CD8-positive, alpha-beta memory T cell (primary cell): ENCODE results near the gene SLC44A5. TPM values are rescaled to one million over a fixed set of nuclear protein-coding genes. Genes with fewer than 3 reads are reported as not detected.
"Not testable (repeated sequence)": the region's sequence is repeated elsewhere in the genome, so short reads cannot be mapped to it uniquely, and the experiment has no call there.

Experiments
- CTCF ChIA-PET: fragments of 350-600 bp; sonication (Branson Sonifier 250); formaldehyde crosslinking; loops from one replicate; lab custom pipeline; 2021; ENCODE audit warnings: antibody characterized with exemption; lab: Charles Lee
- POLR2A ChIA-PET: fragments of 350-600 bp; sonication (Branson Sonifier 250); formaldehyde crosslinking; loops from one replicate; lab custom pipeline; 2021; ENCODE audit warnings: antibody characterized with exemption; lab: Charles Lee
- DNase-seq, 5 donors: peaks; one replicate each; pipeline versions ENCODE4 v3.0.0 to v3.0.0-alpha.2; 2020 to 2022; ENCODE audit warnings: mixed read lengths in 1 of 5
- H3K27ac ChIP-seq: one replicate; pipeline ENCODE4 v1.7.0; 2013; ENCODE audit warnings: low read depth, mild to moderate bottlenecking, low read length, moderate library complexity
- H3K27me3 ChIP-seq: 2 replicates; pipeline ENCODE4 v1.7.0; 2013; ENCODE audit warnings: low read length, mild to moderate bottlenecking; ENCODE audit not compliant: insufficient read depth, poor library complexity, severe bottlenecking
- H3K36me3 ChIP-seq: 2 replicates; pipeline ENCODE4 v1.7.0; 2013; ENCODE audit warnings: mild to moderate bottlenecking, low read length, moderate library complexity; ENCODE audit not compliant: insufficient read depth
- H3K4me1 ChIP-seq: 2 replicates; pipeline ENCODE4 v1.7.0; 2013; ENCODE audit warnings: mild to moderate bottlenecking, low read length, moderate library complexity; ENCODE audit not compliant: insufficient read depth
- H3K4me3 ChIP-seq: 2 replicates; pipeline ENCODE4 v1.7.0; 2013; ENCODE audit warnings: mild to moderate bottlenecking, low read length
- H3K9me3 ChIP-seq: 2 replicates; pipeline ENCODE4 v1.7.0; 2013; ENCODE audit warnings: mild to moderate bottlenecking, low read length
- H3K27ac Mint-ChIP-seq, 8 donors: one replicate each; pipeline ENCODE4 v1.8.0; 2020 to 2021; ENCODE audit warnings: mixed read lengths in 8 of 8, mild to moderate bottlenecking in 6 of 8, inconsistent platforms in 3 of 8, moderate library complexity in 3 of 8
- H3K27me3 Mint-ChIP-seq, 2 donors: one replicate each; pipeline ENCODE4 v1.8.0; 2020 to 2021; ENCODE audit warnings: mixed read lengths in 2 of 2, mild to moderate bottlenecking in 1 of 2, moderate library complexity in 1 of 2
- H3K36me3 Mint-ChIP-seq, 3 donors: one replicate each; pipeline ENCODE4 v1.8.0; 2020 to 2021; ENCODE audit warnings: mixed read lengths in 3 of 3, inconsistent platforms in 1 of 3, mild to moderate bottlenecking in 1 of 3
- H3K4me1 Mint-ChIP-seq, 3 donors: one replicate each; pipeline ENCODE4 v1.8.0; 2020 to 2021; ENCODE audit warnings: mixed read lengths in 3 of 3, inconsistent platforms in 1 of 3, mild to moderate bottlenecking in 1 of 3
- H3K4me3 Mint-ChIP-seq, 7 donors: one replicate each; pipeline ENCODE4 v1.8.0; 2020 to 2021; ENCODE audit warnings: mixed read lengths in 7 of 7, mild to moderate bottlenecking in 6 of 7, moderate library complexity in 4 of 7, inconsistent platforms in 2 of 7
- H3K9me3 Mint-ChIP-seq, 5 donors: one replicate each; pipeline ENCODE4 v1.8.0; 2020 to 2022; ENCODE audit warnings: mixed read lengths in 5 of 5, mild to moderate bottlenecking in 3 of 5, moderate library complexity in 2 of 5, inconsistent platforms in 1 of 5
- polyA plus RNA-seq: library from polyadenylated mRNA; unstranded; fragments of 300-500 nt; fragmentation: Illumina TruSeq; gene quantifications from one replicate; pipeline ENCODE4 v1.2.3, GENCODE V29; 2021
- total RNA-seq, 2 experiments: library from RNA; stranded (reverse); gene quantifications; one replicate each; pipeline ENCODE4 v1.2.3, GENCODE V29; 2021

The SLC44A5 gene
- total and polyA plus RNA-seq, 3 experiments from 2014 or later = 0.24 to 0.53 (median 0.29) TPM

- no peak overlapping the region for H3K27ac ChIP-seq
- H3K4me3 ChIP-seq = no peak overlapping the region
- no peaks in the 10 kb centered on the region for H3K27me3 ChIP-seq
- Mint-ChIP-seq H3K4me1 (no peaks in the 10 kb centered on the region), H3K9me3 (no peaks in the 10 kb centered on the region), H3K4me3 (no peak overlapping the region), H3K36me3 (no peaks in the 10 kb centered on the region), H3K27ac (no peak overlapping the region), H3K27me3 (no peaks in the 10 kb centered on the region)
- no peak for DNase-seq
- no peaks in the 10 kb centered on the region for H3K9me3 ChIP-seq
- ChIA-PET CTCF (no interaction called here), POLR2A (no interaction called here)
- H3K36me3 ChIP-seq = no peaks in the 10 kb centered on the region
- H3K4me1 ChIP-seq = no peaks in the 10 kb centered on the region
Measured at GRCh38 chr1:75203415-75204277, 407.3 kb downstream of the SLC44A5 start.

GRCh38 chr1:75202751-75203150, 408.2 kb downstream of the SLC44A5 start:
- Histone ChIP-seq H3K27ac (no peak overlapping the region), H3K36me3 (no peaks in the 10 kb centered on the region), H3K9me3 (no peaks in the 10 kb centered on the region), H3K27me3 (no peaks in the 10 kb centered on the region), H3K4me3 (no peak overlapping the region), H3K4me1 (no peaks in the 10 kb centered on the region)
- H3K4me3 Mint-ChIP-seq = no peak overlapping the region
- CTCF ChIA-PET = no interaction called here
- H3K4me1 Mint-ChIP-seq = no peaks in the 10 kb centered on the region
- no peaks in the 10 kb centered on the region for H3K27me3 Mint-ChIP-seq
- DNase-seq = no peak
- no peaks in the 10 kb centered on the region for H3K36me3 Mint-ChIP-seq
- peaks cover 0 to 2% (median 0%) of the 10 kb centered on the region in 5 donors for H3K9me3 Mint-ChIP-seq
- POLR2A ChIA-PET = no interaction called here
- H3K27ac Mint-ChIP-seq = no peak overlapping the region

DNA sequence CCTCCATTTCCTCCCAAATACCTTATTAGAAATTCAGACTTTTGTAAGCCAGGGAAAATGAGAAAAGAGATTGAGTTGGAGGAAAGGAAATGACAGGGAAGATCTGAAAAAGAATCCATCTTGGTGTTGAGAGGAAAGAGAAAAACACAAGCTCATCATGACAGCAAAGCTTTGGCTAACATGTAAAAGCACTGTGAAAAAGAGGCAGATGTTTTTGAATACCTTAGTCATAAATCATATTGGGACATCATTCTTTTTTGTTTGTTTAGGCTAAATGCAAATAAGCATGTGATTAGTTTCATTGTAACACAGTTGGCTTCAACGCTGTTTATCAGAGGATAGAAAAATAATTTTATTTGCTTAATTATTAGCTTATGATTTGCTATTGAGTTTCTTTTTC, 412.2 kb downstream of the SLC44A5 start:
- POLR2A ChIA-PET = no interaction called here
- CTCF ChIA-PET = no interaction called here
- no peaks in the 10 kb centered on the region for H3K27me3 ChIP-seq
- Mint-ChIP-seq H3K4me1 (no peaks in the 10 kb centered on the region), H3K36me3 (no peaks in the 10 kb centered on the region), H3K27me3 (peaks cover 0 to 3% of the 10 kb centered on the region in 2 donors), H3K27ac (no peak overlapping the region), H3K4me3 (no peak overlapping the region), H3K9me3 (peaks cover 0 to 2% (median 0%) of the 10 kb centered on the region in 5 donors)
- H3K4me3 ChIP-seq = no peak overlapping the region
- H3K27ac ChIP-seq = no peak overlapping the region
- no peaks in the 10 kb centered on the region for H3K4me1 ChIP-seq
- H3K36me3 ChIP-seq = no peaks in the 10 kb centered on the region
- no peak for DNase-seq
- H3K9me3 ChIP-seq = no peaks in the 10 kb centered on the region

- H3K4me1 Mint-ChIP-seq = no peaks in the 10 kb centered on the region
- ChIA-PET CTCF (no interaction called here), POLR2A (no interaction called here)
- Histone ChIP-seq H3K27me3 (no peaks in the 10 kb centered on the region), H3K36me3 (no peaks in the 10 kb centered on the region), H3K9me3 (no peaks in the 10 kb centered on the region), H3K27ac (no peak overlapping the region), H3K4me1 (no peaks in the 10 kb centered on the region), H3K4me3 (no peak overlapping the region)
- DNase-seq = no peak
- H3K27ac Mint-ChIP-seq = no peak overlapping the region
- peaks cover 0 to 2% (median 0%) of the 10 kb centered on the region in 5 donors for H3K9me3 Mint-ChIP-seq
- H3K36me3 Mint-ChIP-seq = no peaks in the 10 kb centered on the region
- H3K27me3 Mint-ChIP-seq = peaks cover 0 to 3% of the 10 kb centered on the region in 2 donors
- H3K4me3 Mint-ChIP-seq = no peak overlapping the region
Measured at GRCh38 chr1:75198163-75198562, 412.8 kb downstream of the SLC44A5 start.

DNA sequence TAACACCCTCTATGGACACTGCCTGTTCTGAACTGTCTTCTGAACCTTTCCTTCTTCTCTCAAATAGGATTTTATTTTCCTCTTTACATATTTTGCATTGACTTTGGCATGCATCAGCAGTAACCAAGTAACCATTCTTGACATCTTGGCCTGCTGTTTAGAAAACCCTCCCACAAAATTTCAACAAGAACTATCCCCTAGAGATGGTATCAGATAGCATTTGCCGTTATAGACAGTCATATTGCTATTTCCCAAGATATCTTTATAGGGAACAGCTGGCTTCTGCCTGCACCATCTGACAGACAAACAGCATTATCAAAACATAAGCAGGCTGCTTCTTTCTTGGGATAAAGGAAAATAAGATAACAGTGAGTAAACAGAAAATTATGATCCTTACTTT, 422.0 kb downstream of the SLC44A5 start:
- Mint-ChIP-seq H3K9me3 (peaks cover 0 to 16% (median 1%) of the 10 kb centered on the region in 5 donors), H3K36me3 (no peaks in the 10 kb centered on the region), H3K27ac (no peak overlapping the region), H3K4me3 (no peak overlapping the region), H3K4me1 (no peaks in the 10 kb centered on the region), H3K27me3 (peaks cover 0 to 4% of the 10 kb centered on the region in 2 donors)
- H3K4me1 ChIP-seq = no peaks in the 10 kb centered on the region
- no peak overlapping the region for H3K4me3 ChIP-seq
- H3K27ac ChIP-seq = no peak overlapping the region
- ChIA-PET POLR2A (no interaction called here), CTCF (no interaction called here)
- H3K36me3 ChIP-seq = no peaks in the 10 kb centered on the region
- no peak for DNase-seq
- no peaks in the 10 kb centered on the region for H3K27me3 ChIP-seq
- H3K9me3 ChIP-seq = no peaks in the 10 kb centered on the region

DNA sequence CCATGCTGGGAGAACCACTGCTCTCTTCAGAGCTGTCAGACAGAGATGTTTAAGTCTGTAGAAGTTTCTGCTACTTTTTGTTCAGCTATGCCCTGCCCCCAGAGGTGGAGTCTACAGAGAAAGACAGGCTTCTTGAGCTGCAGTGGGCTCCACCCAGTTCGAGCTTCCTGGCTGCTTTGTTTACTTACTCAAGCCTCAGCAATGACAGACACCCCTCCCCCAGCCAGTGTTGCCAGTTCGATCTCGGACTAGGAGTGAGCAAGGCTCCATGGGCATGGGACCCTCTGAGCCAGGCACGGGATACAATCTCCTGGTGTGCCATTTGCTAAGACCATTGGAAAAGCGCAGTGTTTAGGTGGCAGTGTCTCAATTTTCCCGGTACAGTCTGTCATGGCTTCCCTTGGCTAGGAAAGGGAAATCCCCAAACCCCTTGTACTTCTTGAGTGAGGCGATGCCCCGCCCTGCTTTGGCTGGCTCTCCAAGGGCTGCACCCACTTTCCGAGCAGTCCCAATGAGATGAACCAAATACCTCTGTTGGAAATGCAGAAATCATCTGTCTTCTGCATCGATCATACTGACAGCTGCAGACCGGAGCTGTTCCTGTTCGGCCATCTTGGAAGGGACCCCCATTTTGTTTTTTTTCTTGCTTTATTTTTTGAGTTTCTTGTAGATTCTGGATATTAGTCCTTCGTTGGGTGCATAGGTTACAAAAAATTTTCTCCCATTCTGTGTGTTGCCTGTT, 429.5 kb downstream of the SLC44A5 start:
- peaks cover 5 to 42% (median 20%) of the 10 kb centered on the region in 5 donors for H3K9me3 Mint-ChIP-seq
- H3K4me1 Mint-ChIP-seq, POLR2A ChIA-PET: not testable (repeated sequence)

GRCh38 chr1:75174031-75174760, 436.7 kb downstream of the SLC44A5 start:
- no peaks in the 10 kb centered on the region for H3K9me3 ChIP-seq
- H3K4me1 ChIP-seq = no peaks in the 10 kb centered on the region
- H3K27ac ChIP-seq = no peak overlapping the region
- Mint-ChIP-seq H3K4me3 (no peak overlapping the region), H3K36me3 (peaks cover 0 to 1% (median 0%) of the 10 kb centered on the region in 3 donors), H3K27ac (no peak overlapping the region), H3K4me1 (no peaks in the 10 kb centered on the region), H3K9me3 (peaks cover 0 to 26% (median 14%) of the 10 kb centered on the region in 5 donors), H3K27me3 (no peaks in the 10 kb centered on the region)
- CTCF ChIA-PET = no interaction called here
- no peaks in the 10 kb centered on the region for H3K36me3 ChIP-seq
- POLR2A ChIA-PET = no interaction called here
- no peaks in the 10 kb centered on the region for H3K27me3 ChIP-seq
- no peak overlapping the region for H3K4me3 ChIP-seq
- DNase-seq = no peak

More for the DNA sequence above, 429.5 kb downstream of the SLC44A5 start:
- DNase-seq, H3K4me3 ChIP-seq, CTCF ChIA-PET, H3K27me3 Mint-ChIP-seq, H3K36me3 ChIP-seq, H3K27ac ChIP-seq, H3K4me3 Mint-ChIP-seq, H3K9me3 ChIP-seq, H3K27ac Mint-ChIP-seq, H3K36me3 Mint-ChIP-seq, H3K4me1 ChIP-seq, H3K27me3 ChIP-seq: not testable (repeated sequence)

GRCh38 chr1:75172556-75172955, 438.4 kb downstream of the SLC44A5 start:
- no peaks in the 10 kb centered on the region for H3K27me3 Mint-ChIP-seq
- Histone ChIP-seq H3K36me3 (no peaks in the 10 kb centered on the region), H3K27ac (no peak overlapping the region), H3K4me3 (no peak overlapping the region), H3K4me1 (no peaks in the 10 kb centered on the region), H3K9me3 (no peaks in the 10 kb centered on the region), H3K27me3 (no peaks in the 10 kb centered on the region)
- H3K4me3 Mint-ChIP-seq = no peak overlapping the region
- H3K36me3 Mint-ChIP-seq = no peaks in the 10 kb centered on the region
- H3K9me3 Mint-ChIP-seq = peaks cover 0 to 17% (median 10%) of the 10 kb centered on the region in 5 donors
- no peaks in the 10 kb centered on the region for H3K4me1 Mint-ChIP-seq
- ChIA-PET POLR2A (no interaction called here), CTCF (no interaction called here)
- DNase-seq = no peak
- H3K27ac Mint-ChIP-seq = no peak overlapping the region
